K562 (cell line): ENCODE data around the gene BMPR2.

Source experiments
- GABPB1 ChIP-seq: sonication (generic); formaldehyde crosslinking; IDR thresholded peaks from 2 replicates; pipeline ENCODE4 v1.8.0; 2022; ENCODE audit warnings: mild to moderate bottlenecking, missing genetic modification reagents
- KLF16 ChIP-seq: IDR thresholded peaks from 2 replicates; pipeline ENCODE4 v1.6.1; 2016; ENCODE audit warnings: antibody characterized with exemption
- LARP7 ChIP-seq: fragments of 450-650 bp; IDR thresholded peaks from 2 replicates; pipeline ENCODE4 v1.6.1; 2016
- NR2F6 ChIP-seq: fragments of 450-650 bp; formaldehyde crosslinking; IDR thresholded peaks from 2 replicates; pipeline ENCODE4 v1.4.0; 2020; ENCODE audit warnings: mild to moderate bottlenecking
- SMC3 ChIP-seq: conservative IDR thresholded peaks from 2 replicates; pipeline ENCODE4 v1.6.1; 2011; ENCODE audit warnings: low read depth, low read length, improper control_type of control experiment; ENCODE audit not compliant: insufficient read depth
- SREBF2 ChIP-seq: sonication (generic); formaldehyde crosslinking; IDR thresholded peaks from 2 replicates; pipeline ENCODE4 v1.4.0; 2020; ENCODE audit warnings: mild to moderate bottlenecking, missing genetic modification reagents
- TAF1 ChIP-seq: IDR thresholded peaks from 2 replicates; pipeline ENCODE4 v1.6.1; 2011; ENCODE audit warnings: mild to moderate bottlenecking, low read length, moderate library complexity; ENCODE audit not compliant: insufficient read depth, control insufficient read depth, severe bottlenecking; ENCODE audit errors: extremely low read depth
- ZNF174 ChIP-seq: fragments of 250-450 bp; sonication (Bioruptor Pico); IDR thresholded peaks from 2 replicates; pipeline ENCODE4 v1.4.0; 2020; ENCODE audit warnings: mild to moderate bottlenecking
- TF ChIP-seq, protein P1 (sequence below): IDR thresholded peaks from 2 replicates; pipeline ENCODE4 v1.6.1; 2014; ENCODE audit warnings: antibody characterized with exemption
- TF ChIP-seq, protein P2 (sequence below): fragments of 250-450 bp; sonication (Bioruptor Pico); IDR thresholded peaks from 2 replicates; pipeline ENCODE4 v1.5.0; 2021

DNA sequence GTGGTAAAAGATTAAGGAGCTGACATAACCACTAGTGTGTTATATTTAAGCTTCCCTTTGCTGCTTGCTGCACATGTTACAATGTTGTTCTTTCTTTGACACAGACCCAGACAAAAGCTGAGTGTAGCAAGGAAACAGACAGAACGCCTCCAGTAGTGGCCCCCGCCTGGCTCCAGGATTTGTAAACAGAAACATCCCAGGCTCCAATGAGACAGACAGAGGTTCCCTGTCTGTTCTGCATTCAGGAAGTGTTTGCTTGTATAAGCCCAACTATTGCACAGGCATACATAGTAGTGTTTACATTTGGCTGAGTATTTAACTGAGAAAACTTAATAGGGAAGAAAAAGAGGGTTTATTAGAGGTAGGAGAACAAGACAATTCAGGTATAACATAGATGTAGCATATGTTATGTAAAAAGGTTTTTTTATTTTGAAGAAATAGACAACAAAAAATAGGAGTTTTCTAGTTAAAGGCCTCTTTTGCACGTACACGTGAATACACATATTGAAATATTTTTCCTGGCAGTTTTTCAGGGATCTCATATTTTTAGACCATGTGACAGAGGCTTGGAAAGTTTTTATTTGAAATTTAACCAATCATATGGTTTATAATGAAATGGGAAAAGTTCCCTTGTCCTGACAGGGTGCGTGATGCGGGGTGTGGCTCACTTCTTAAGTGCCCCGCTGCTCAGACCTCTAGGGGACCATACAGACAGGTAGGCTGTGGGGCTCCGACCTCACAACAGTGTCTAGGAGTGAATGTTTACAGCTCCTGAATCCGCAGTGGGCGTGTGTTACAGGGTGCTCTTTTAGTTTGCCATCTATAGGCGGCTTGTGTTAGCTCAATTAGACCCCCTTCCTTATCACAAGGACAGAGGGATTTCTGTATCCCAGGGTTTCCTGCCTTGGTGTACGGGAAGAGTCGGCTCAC is 118.4 kb downstream of the BMPR2 start:
- no peak for TF ChIP-seq SMC3
- no peak for TF ChIP-seq KLF16
- no peak for TF ChIP-seq LARP7
- TF ChIP-seq SREBF2 = no peak
- no peak for TF ChIP-seq GABPB1 (CRISPR knock-in tag)
- no peak for TF ChIP-seq TAF1
- no peak for TF ChIP-seq ZNF174 (CRISPR knock-in tag)
- TF ChIP-seq, protein P1, sequence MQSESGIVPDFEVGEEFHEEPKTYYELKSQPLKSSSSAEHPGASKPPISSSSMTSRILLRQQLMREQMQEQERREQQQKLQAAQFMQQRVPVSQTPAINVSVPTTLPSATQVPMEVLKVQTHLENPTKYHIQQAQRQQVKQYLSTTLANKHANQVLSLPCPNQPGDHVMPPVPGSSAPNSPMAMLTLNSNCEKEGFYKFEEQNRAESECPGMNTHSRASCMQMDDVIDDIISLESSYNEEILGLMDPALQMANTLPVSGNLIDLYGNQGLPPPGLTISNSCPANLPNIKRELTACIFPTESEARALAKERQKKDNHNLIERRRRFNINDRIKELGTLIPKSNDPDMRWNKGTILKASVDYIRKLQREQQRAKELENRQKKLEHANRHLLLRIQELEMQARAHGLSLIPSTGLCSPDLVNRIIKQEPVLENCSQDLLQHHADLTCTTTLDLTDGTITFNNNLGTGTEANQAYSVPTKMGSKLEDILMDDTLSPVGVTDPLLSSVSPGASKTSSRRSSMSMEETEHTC = no peak
- no peak for TF ChIP-seq NR2F6 (CRISPR knock-in tag)
- TF ChIP-seq, protein P2, sequence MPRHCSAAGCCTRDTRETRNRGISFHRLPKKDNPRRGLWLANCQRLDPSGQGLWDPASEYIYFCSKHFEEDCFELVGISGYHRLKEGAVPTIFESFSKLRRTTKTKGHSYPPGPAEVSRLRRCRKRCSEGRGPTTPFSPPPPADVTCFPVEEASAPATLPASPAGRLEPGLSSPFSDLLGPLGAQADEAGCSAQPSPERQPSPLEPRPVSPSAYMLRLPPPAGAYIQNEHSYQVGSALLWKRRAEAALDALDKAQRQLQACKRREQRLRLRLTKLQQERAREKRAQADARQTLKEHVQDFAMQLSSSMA (CRISPR knock-in tag) = no peak
